GM19025 (cell line): ENCODE data around the gene RNF43.

ENCODE experiments used
- ATAC-seq: cut with Tn5 transposase; IDR thresholded peaks from one replicate; pipeline ENCODE4 v1.9.1; 2021; ENCODE audit warnings: mild to moderate bottlenecking, low read depth, moderate library complexity; ENCODE audit not compliant: unreplicated experiment

RNF43 gene

DNA sequence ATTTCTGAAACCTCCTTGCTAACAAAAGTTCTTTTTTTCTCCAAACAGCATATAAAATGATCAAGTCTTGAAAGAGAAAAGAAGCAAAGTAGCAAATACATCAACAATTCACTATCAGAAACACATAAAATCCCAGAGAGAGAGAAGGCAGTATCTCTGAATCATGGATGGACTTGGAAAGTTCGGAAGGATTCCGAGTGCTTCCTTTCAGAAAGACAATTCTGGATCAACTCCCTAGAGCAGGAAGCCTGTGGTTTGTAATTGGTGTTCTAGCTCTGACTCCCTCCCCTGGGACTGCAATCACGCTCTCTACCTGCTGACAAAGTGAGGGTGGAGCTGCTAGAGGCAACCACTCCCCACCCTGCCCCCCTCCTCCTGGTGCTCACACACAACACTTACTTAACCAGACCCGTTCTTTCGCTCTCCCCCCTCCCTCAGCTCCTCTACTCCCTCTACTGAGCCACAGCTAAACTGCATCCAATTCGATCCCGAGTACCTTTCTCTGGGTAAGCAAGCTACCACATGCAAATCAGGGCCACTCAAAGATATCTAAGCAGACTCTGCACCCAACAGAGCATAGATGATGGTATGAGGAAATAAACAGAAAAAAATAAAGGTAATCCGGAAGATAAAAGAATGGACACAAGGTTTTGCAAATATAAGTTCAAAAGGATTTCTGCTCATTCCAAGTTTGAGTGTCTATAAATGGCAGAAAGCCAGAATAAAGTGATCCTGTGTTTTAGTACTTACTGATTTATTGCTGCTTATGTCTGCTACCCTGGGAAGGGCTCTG lies at the start of gene RNF43:
Gene RNF43, minus strand, starts transcription at position 235 of the 793 bp plus-strand sequence. CDS start 1,957 bp downstream, outside the sequence.
- peak; percentile 98 for ATAC-seq

DNA sequence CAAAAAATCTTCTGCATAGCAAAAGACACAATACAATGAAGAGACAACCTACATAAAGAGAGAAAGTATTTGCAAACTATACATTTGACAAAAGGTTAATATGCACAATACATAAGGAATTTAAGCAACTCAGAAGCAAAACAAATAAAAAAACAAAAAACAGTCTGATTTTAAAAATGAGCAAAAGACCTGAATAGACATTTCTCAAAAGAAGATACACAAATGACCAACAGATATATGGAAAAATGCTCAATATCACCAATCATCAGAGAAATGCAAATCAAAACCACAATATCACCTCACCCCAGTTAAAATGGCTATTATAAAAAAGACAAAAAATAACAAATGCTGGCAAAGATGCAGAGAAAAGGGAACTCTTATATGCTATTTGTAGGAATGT lies 38.2 kb upstream of the RNF43 start:
- ATAC-seq = no peak

DNA sequence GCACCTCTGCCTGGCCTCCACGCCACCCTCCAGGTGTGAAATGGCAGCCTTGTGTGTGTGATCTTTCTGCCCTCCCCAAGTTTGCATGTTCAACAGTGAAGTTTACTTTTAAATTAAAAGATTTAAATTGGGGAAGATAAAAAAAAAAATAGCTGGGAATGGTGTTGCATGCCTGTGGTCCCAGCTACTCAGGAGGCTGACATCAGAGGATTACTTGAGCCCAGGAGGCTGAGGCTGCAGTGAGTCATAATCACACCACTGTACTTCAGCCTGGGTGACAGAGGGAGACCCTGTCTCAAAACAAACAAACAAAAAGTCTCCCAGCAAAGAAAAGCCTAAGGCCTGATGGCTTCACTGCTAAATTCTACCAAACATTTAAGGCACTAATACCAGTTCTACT lies 35.4 kb upstream of the RNF43 start:
- ATAC-seq = no peak

DNA sequence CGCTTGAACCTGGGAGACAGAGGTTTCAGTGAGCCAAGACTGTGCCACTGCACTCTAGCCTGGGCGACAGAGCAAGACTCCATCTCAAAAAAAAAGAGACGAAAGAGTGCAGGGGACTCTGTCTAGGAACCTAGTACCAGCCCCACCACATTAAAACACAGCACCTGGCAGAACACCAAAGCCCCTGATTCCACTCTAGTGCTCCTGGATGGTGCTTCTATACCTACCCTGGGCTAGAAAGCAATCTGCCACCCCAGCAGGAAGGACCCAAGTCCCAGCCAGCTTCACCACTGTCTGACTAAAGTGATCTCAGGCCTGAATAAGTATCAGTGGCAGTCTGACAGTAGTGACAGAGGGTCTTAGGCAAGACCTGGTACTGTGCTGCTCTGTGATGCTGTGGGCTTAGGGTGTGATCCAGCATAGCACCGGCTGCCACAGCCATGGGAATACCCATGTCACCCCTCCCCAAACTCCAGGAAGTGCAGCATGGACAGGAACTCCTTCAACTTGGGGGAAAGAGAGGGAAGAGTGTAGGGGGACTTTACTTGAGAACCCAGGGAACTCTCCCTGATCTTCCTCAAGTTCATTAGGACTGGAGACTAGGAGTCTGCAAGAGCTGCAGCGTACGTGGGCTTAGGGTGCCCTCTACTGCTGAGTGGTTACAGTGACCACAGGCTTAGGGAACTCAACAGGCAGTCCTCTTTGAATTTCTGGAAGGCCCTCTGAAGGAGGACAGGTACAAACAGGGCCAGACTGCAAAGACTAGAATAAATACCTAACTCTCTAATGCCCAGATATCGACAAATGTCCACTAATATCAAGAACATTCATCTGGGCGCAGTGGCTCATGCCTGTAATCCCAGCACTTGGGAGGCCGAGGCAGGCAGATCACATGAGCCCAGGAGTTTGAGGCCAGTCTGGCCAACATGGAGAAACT lies 30.0 kb upstream of the RNF43 start:
- ATAC-seq = no peak

DNA sequence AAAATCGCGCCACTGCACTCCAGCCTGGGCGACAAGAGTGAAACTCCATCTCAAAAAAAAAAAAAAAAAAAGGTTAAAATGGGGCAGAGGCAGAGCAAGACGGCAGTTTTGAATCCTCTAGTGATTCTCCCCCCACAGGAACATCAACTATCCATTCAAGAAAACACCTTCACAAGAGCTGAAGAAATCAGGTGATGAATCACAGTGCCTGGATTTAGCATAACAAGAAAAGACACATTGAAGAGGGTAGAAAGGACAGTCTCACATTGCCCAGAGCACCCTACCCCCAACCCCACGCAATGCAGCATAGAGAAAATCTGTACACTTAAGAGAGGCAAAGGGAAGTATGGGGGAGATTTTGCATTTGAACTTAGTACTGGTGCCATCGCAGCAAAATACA lies 28.8 kb upstream of the RNF43 start:
- no peak for ATAC-seq

DNA sequence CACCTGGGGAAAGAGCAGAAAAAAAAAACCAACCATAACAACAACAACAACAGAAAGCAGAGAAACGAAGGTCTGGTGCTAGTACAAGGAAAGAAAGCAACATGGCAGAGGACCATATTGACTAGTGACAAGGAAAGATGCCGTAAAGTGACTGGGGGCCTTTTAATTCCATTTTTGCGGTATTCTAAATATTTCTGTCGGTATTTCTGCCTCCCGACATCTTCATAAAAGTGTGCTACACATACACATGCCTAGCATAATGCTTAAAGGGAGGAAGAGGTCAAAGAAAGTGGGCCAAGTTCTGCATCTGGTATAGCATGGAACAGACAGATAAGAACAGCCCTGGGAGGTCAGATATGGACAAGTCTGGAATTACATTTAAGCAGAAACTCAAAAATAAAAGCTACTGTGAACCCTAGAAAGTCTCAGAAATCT lies 19.5 kb upstream of the RNF43 start:
- no peak for ATAC-seq

DNA sequence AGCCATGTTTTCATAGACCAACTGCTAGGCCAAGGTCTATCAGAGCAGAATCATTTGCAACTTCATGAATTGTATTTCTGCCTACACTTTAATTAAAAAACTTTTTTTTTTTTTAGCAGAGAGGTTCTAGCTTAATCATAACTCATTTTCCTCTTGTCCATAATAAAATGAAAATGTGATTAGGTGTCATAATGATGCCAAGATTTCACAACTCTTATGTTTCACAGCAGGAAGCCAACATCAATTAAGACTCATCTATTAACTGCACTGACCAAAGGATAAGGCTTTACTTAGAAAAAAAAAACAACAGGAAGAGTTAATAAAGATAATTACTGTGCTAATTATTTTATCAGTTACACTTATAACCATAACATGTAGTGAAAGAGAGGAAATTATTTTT lies 18.9 kb upstream of the RNF43 start:
- ATAC-seq = no peak

DNA sequence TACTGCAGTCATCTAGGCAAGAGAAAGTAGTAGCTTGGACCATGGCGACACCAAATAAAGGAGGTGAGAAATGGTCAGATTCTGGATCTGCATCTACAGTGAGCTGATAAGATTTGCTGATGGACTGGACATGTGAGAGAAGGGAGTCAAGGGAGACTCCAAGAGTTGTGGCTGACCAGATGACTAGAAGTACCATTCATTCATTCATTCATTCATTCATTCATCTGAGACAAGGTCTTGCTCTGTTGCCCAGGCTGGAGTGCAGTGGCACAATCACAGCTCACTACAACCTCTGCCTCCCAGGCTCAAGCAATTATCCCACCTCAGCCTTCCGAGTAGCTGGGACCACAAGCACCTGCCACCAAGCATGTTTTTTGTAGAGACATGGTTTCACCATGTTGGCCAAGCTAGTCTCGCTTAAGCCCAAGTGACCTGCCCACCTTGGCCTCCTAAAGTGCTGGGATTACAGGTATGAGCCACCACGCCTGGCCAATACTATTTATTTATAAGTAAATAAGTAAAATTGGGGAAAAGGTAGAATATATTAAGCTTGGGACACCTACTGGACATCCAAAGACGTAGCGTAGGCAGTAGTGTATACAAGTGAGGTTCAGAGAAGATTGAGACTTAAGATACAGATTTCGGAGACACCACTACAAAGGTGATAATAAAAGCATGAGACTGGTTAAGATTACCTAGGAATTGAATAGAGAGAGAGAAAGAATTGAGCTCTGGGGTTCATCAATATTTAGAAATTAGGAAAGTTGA lies 15.7 kb upstream of the RNF43 start:
- no peak for ATAC-seq

DNA sequence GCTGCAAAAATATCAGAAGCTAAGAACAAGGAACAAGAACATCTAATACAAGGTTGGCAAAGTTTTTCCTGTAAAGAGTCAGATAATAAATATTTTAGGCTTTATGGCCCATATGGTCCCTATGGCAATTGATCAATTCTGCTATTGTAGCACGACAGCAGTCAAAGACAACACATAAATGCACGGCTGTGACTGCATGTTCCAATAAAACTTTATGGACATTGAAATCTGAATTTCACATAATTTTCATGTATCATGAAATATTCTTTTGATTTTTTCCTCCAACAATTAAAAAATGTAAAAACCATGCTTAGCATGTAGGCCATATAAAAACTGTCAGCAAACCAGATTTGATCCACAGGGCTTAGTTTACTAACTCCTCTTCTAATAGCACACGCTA lies 10.5 kb upstream of the RNF43 start:
- ATAC-seq = no peak

DNA sequence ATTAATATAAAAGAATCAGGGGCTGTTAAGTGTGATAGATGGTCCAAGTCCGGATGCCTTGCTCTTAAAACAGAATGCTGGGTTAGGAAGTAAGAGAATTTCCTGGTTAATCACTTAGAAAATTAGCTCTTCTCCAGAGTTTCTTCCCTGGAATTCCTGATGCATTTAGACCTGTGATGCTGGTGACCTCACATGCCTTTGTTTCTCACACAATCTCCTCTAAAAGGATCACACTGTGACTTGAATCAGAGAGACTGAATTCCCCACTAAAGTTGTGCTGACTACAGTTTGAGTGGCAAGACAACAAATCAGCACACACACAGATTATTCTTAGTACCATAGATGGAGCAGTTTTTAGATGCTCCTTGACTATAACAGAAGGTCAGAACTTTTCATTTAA lies 4.4 kb upstream of the RNF43 start:
- ATAC-seq = no peak

DNA sequence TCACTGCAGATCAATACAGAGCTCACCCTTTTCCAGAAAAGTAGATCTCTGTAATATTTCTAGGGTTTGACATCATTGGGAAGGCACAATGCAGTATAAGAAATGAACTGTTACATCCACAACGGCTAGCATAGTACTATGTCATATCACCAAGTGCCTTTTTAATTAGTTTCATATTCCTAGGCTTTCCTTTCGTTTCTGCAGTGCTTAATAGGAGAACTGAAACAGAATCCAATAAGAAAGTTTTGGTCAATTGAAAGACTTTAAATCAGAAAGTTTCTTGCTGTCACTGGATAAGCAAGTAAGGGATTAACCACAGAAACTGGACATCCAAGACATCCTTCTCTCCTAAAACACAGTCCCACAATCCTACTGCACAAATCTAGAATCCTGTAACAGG lies 3.5 kb upstream of the RNF43 start:
- no peak for ATAC-seq

DNA sequence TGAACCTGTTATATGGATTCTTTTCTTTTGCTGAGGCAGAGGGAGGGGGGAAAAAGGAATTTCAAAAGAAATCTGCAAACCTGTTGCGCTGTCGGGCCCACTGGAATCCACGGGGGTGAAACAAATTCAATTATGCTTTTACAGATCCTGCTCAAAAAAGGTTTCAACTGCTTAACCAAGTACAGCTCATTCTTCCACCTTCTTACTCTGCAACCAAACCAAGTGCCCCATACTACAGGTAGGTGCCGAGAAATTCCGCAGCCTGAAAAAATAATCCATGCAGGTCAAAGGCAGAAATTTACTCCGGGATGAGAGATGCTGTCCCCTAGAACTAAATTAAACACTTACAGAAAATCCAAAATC lies 416 bp downstream of the RNF43 start:
- ATAC-seq = no peak

DNA sequence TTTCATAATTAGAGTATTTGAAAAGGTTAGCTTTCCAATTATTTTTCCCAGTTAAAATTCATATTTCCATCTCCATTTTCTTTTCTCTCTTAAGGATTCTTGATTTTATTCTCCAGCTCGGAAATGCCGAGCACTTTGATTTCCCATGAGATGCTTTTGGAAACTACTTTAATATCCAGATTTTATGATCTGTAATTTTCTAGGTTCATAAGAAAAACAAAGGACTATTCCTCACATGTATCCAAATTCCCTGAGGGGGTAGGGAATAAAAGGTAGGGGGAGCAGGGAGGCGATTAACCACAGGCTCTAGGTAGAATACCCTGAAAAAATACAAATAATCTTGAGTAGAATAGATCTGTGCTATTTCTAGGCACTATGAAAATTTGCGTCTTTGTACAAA lies 938 bp downstream of the RNF43 start:
- ATAC-seq = no peak

DNA sequence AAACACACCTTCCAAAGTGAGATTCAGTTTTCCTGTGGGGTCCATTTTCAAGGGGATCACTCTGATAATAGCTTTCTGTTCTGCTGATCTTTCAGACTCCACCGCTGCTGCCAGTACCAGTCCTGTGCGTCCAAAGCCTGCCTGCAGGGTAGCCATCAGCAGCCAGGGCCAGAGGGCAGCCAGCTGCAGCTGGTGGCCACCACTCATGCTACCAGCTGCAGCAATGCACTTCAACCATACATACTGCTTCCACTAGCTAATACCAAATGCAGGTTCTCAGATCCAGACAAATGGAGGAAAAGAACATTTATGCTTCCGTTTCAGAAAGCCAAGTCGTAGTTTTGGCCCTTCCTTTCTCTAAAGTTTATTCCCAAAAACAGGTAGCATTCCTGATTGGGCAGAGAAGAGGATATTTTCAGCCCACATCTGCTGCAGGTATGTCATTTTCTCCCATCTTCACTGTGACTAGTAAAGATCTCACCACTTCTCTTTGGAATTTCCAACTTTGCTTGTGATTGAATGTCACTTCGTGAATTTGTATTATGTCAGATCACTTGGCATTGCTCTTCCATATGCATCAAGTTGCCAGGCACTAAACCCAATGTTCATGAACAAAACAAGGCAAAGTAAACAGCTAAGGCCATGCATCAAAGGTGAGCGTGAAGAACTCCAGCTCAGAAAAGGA lies 1.8 kb downstream of the RNF43 start:
- no peak for ATAC-seq

DNA sequence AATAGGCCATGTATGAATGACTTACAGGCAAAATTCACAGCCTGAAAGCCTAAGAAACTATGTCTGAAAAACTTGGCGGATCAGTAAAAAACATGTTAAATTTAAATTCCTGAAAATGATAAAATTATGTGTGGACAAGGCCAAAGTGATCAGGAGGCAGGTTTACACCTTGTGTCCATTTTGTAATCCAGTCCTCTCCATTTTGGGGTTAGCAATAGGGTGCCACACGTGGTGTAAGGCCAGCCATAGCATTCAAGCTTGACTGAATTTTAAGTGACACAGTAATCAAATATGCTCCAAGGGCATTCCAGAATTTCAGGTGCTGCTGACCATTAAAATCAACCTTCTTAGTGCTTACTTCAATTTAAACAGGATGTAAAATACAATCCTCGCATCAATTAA lies 2.7 kb downstream of the RNF43 start:
- no peak for ATAC-seq

DNA sequence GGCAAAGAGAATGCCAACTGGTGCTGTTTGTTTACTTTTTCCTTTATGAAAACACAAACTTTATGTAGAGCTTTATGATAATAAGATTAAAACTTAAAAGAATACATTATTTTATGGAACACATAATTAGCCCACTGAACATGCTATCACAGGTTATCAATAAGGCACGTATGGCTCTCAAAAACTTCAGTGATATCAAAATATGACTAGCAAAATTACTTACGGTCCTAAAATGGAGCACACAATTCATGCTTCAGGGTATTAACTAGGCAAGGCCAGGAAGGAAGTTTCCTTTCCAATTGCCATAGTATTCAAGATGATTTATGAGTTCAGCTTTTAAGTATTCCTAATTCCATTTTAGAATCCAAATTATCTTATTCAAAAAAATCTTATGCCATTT lies 3.6 kb downstream of the RNF43 start:
- ATAC-seq = no peak

DNA sequence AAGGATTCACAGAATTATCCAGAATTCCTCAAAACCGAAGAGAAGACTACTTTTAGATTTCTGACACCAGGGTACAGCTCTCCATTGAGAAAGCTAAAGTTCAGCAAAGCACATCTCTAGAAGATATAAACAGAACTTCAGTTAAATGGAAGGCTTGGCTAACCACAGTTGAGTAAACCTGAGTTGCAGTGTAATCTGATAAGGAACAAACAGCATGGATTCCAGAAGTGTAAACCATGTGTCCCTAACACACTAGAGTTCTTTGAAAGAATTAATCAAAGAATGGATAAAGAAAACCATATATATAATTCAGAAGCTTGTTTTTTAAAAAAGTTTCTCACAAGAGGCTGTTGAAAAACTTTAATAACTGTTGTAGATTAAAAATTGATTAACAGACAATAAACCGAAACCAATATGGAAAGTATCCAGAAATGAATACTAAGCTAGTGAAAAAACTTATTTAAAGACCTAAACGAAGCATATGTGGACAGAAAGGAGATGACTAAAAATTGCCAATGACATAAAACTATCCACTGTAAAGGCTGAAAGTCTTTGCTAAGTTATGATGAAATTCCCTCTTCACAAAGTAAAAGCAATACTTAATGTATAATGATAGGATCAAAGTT lies 4.3 kb downstream of the RNF43 start:
- no peak for ATAC-seq

DNA sequence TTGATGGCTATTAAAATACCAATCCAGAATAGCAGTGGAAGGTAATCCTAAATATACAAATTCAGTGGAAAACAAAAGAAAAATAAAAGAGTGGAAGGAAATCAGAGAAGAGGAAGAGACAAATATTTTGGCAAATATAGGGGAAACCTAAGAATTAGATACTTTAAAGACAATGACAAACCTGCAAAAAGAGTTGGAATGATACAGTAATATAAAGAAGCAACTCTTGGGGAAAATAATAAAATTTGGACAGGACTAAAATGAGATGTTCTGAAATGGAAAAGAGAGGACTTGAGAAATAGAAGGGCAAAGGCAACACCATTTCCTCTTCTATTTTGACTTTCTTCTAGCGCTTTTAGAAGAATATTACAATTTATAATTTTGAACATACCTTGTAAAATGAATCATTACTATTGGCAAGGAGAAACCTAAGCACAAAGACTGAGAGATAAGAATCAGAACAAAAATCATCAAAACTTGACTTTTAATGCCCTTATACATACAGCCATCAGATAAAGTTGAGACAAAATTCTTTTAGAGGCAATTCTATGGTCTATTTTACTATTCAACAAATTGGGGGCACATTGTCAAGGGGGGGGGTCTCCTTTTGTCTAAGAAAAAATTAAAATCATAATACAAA lies 5.2 kb downstream of the RNF43 start:
- no peak for ATAC-seq

DNA sequence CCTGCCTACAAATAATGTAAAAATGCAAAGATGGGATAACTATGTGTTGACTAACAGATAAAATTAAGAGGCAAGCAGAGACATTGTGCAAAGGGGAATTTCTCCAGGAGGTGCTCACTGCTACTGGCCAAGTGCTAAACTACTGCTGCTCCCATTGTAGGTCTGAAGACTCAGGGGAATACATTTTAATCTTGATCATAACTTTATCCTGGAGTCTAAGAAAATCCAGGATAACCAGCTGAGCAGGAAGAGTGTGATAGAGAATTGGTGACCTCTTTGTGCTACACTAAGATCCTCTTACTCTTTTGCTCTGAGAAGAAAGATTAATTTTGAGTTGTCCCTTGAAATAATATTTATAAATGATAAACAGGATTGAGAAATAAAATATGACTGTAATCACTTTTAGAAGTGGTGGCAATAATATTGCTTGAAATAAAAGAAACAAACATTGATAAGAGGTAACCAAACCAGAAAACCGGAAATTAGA lies 5.9 kb downstream of the RNF43 start:
- no peak for ATAC-seq
